ENCODE results near the gene SLC33A1. TPM values are rescaled to one million over a fixed set of nuclear protein-coding genes. Genes with fewer than 3 reads are reported as not detected.
A peak's percentile ranks its signal among the peaks of the same experiment; 100 is the strongest.
"Not testable (repeated sequence)": the region's sequence is repeated elsewhere in the genome, so short reads cannot be mapped to it uniquely, and the experiment has no call there.

SLC33A1 gene
- total RNA-seq, 1 experiment from 2014 or later: 18.6 TPM

DNA sequence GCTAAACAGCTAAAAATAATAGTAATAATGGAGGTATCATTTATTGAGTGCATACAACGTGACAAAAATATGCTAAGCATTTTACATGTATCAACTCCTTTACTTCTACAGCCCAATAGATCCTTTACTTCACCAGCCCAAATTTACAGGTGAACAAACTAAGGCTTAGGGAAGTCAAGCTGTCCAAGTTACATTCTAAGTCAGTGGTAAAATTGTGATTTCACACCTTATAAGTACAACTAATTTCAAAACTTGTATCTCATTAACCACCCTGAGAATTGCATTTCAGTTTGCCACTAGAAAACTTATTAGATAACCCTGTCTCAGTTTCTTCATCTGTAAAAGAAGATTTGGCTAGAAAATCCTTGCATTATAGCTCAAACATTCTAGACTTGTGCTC lies 10.7 kb downstream of the SLC33A1 start:
- Histone ChIP-seq H3K27me3 (no peaks in the 10 kb centered on the region), H3K36me3 (0 out of 2 replicates have a peak, but pooled peaks cover 2% of the 10 kb centered on the region), H3K4me3 (no peak overlapping the region), H3K9me3 (replicated peaks) (no peaks in the 10 kb centered on the region), H3K27ac (no peak overlapping the region), H3K4me1 (no peaks in the 10 kb centered on the region)
- no peak for DNase-seq

DNA sequence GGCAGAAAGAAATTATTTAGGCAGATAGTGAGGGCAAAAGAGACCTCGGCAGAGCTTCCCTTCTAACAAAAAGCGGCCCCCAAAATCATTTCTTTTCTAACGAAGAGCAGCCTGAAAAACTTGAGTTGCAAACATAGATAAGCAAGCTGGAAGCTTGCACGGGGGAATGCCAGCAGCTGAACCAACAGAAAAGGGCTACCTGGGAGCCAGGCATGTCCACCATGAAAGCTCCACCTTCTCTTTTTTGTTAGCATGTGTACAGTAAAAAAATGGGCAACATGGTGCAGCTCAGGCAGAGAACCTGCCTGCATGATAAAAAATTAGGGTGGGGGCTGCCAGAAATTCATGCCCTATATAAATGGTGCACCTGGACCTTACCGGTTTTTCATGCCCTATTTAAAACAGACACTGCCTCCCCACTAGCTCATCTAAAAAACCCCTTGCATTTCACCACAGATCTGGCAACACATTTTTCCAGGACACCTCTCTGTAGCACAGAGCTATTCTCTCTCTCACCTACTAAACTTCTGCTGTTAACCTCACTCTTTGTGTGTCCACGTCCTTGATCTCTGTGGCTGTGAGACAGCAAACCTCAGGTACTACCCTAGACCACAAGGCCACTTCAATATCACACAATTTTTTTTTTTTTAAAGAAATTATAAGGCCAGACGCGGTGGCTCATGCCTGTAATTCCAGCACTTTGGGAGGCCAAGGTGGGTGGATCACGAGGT lies 18.7 kb downstream of the SLC33A1 start:
- Histone ChIP-seq H3K4me3 (no peak overlapping the region), H3K27me3 (no peaks in the 10 kb centered on the region), H3K9me3 (replicated peaks) (no peaks in the 10 kb centered on the region), H3K36me3 (peaks cover 4% of the 10 kb centered on the region; the same call in 1 of the 2 replicates), H3K27ac (no peak overlapping the region), H3K4me1 (no peaks in the 10 kb centered on the region)
- DNase-seq: no peak

DNA sequence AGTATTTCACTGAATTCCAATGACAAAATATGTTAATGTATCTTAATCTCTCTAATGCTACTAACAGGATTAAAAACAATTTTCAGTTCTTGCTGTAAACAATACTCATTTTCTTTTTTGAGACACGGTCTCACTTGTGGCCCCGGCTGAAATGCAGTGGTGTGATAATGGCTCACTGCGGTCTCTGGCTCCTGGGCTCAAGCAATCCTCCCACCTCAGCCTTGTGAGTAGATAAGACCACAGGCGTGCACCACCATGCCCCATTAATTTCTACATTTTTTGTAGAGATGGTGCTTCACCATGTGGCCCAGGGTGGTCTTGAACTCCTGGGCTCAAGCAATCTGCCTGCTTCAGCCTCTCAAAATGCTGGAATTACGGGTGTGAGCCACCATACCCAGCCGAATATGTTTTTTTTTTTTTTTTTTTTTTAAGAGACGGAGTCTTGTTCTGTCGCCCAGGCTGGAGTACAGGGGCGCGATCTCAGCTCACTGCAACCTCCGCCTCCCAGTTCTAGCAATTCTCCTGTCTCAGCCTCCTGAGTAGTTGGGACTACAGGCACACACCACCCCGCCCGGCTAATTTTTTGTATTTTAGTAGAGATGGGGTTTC lies 25.6 kb downstream of the SLC33A1 start:
- not testable (repeated sequence) for H3K9me3 ChIP-seq (replicated peaks); H3K4me3 ChIP-seq; H3K27ac ChIP-seq; H3K36me3 ChIP-seq; H3K27me3 ChIP-seq; DNase-seq; H3K4me1 ChIP-seq

DNA sequence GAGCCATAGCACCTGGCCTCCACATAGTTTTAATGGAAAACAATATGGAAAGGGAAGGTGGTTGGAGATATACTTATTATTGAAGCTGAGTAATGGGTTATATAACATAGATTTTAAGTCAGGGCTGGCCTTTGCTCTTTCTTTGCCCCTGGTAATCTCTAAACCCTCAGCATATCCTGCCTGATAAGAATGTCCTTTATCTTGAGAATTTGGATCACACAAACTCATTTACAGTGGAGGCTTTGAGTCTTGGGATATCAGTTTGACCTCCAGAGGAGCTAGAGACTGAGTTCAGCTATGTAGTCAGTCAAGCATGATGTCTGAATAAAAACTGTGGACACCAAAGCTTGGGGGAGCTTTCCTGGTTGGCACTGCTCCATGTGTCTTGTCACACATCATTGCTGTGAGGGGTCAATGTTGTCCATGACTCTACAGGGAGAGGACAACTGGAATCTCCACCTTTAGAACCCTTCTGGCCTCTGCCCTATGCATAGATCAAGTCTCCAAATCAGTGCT lies 39.1 kb downstream of the SLC33A1 start:
- H3K27ac ChIP-seq: no peak overlapping the region
- H3K9me3 ChIP-seq (replicated peaks): no peaks in the 10 kb centered on the region
- no peak for DNase-seq
- no peak overlapping the region for H3K4me3 ChIP-seq
- no peaks in the 10 kb centered on the region for H3K36me3 ChIP-seq
- no peaks in the 10 kb centered on the region for H3K4me1 ChIP-seq
- no peaks in the 10 kb centered on the region for H3K27me3 ChIP-seq

DNA sequence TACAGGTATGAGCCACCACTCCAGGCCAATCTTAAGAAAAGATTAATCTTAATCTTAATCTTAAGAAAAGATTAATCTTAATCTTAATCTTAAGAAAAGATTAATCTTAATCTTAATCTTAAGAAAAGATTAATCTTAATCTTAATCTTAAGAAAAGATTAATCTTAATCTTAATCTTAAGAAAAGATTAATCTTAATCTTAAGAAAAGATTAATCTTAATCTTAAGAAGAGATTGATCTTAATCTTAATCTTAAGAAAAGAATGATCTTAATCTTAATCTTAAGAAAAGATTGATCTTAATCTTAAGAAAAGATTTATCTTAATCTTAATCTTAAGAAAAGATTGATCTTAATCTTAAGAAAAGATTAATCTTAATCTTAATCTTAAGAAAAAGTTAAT lies 41.0 kb downstream of the SLC33A1 start:
- not testable (repeated sequence) for H3K27me3 ChIP-seq; H3K4me3 ChIP-seq; H3K36me3 ChIP-seq; H3K9me3 ChIP-seq (replicated peaks); DNase-seq; H3K27ac ChIP-seq; H3K4me1 ChIP-seq

DNA sequence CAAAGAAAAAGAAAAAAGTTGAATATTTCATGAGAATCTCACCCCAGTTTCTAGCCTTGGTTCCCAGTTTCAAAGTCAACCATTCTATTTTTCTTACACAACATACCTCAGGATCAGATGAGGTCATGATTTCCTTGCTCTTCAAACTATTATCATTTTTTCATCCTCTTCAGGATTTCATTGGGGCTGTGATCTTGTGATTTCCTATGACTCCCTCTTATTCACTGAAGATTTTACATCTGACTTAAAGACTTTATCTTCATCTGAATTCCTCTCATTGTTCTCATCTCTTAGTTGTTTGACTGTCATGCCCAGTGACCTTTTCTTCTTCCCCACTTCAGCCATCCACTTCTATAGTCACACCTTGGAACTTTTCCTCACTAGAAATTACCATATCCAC lies 45.0 kb downstream of the SLC33A1 start:
- no peaks in the 10 kb centered on the region for H3K27me3 ChIP-seq
- H3K36me3 ChIP-seq: no peaks in the 10 kb centered on the region
- H3K27ac ChIP-seq: no peak overlapping the region
- DNase-seq: no peak
- H3K4me1 ChIP-seq: no peaks in the 10 kb centered on the region
- no peaks in the 10 kb centered on the region for H3K9me3 ChIP-seq (replicated peaks)
- H3K4me3 ChIP-seq: no peak overlapping the region

DNA sequence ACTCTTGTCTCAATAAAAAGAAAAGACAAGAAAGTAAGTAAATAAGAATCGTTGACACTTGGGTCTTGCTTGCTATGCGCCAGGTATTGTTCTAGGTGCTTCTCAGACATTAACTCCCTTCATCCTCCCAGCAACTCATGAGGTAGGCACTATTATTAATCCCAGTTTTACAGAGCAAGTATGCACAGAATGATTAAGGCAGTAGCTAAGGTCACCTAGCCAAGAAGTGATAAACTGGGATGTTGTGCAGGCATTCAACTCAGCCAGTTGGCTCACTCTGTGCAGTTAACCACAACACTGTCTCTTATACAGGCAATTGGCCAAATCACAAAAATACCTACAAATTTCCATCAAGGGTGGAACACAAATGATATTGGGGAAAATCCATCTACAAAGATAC lies 46.4 kb downstream of the SLC33A1 start:
- no peak for DNase-seq
- H3K9me3 ChIP-seq (replicated peaks): no peaks in the 10 kb centered on the region
- H3K27ac ChIP-seq: no peak overlapping the region
- H3K4me3 ChIP-seq: no peak overlapping the region
- no peaks in the 10 kb centered on the region for H3K36me3 ChIP-seq
- H3K4me1 ChIP-seq: no peaks in the 10 kb centered on the region
- no peaks in the 10 kb centered on the region for H3K27me3 ChIP-seq

DNA sequence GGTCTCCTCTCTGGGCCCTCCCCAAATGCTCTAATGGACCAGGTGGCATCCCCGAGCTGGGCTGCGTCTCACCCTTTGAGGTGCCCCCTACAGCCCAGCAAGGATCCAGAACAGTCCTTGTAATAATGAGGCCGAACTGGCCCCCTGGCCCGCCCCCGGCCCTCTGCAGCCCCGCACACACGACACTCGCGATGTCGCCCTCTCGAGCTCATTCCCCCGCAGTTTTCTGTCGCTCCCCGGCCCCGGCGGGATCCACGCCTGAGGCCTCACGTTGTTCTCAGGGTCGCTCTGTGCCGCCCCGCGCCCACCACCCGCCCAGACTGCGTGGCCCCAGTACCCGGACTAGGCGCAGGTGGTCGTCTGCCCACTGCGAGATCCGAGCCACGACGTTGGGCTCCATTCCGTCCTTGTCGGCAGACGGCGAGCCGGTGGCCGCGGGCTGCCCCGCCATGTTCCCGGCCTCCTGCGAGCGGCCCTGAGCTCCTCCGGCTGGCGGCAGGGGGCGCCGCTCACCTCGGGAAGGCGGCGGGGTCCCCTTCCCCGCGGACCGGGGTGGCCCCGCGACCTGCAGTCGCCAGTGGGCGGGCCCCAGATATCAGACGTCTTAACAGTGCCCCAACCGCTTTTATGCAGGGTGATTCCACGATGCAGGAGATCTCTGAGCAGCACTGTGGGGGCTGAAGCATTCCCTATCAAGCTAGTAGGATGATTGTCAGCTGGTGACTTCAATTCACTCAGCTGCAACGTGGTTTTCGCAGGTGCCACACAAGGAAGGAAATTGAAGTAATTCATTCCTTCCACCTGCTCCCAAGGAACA lies 48.2 kb downstream of the SLC33A1 start, which contains the start of gene C3orf33:
Gene C3orf33 (minus strand): TSS at position 477 of the 817 bp plus-strand sequence. CDS start 26 bp downstream, at position 451.
- Histone ChIP-seq H3K9me3 (replicated peaks) (no peaks in the 10 kb centered on the region), H3K4me1 (no peaks in the 10 kb centered on the region), H3K36me3 (no peaks in the 10 kb centered on the region), H3K27me3 (no peaks in the 10 kb centered on the region), H3K27ac (peak within 1 kb of the TSS; percentile 62), H3K4me3 (peak within 1 kb of the TSS; percentile 84)
- DNase-seq: peak; percentile 57 to 72

DNA sequence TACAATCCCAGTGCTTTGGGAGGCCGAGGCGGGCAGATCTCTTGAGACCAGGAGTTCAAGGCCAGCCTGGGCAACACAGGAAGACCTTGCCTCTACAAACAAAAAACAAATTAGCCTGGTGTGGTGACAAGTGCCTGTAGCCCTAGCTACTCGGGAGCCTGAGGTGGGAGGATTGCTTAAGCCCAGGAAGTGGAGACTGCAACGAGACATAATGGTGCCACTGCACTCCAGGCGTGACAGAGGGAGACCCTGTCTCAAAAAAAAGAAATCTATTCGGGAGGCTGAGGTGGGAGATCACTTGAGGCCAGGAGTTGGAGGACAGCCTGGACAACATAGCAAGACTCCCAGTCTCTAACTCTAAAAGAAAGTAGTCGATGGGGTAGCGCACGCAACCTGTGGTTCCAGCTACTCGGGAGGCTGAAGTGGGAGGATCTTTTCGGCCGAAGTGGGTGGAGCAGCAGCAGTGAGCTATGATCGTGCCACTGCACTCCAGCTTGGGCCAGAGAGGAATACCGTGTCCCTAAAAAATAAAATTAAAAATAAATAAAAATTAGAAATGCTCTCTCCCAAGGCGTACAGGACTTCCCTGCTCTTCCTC lies 48.9 kb downstream of the SLC33A1 start:
- Histone ChIP-seq H3K4me1 (no peaks in the 10 kb centered on the region), H3K4me3 (peak overlapping the region; percentile 84), H3K27ac (peak overlapping the region; percentile 62), H3K9me3 (replicated peaks) (no peaks in the 10 kb centered on the region), H3K27me3 (no peaks in the 10 kb centered on the region), H3K36me3 (no peaks in the 10 kb centered on the region)
- DNase-seq: peak in 1 of 2 experiments; percentile 20

DNA sequence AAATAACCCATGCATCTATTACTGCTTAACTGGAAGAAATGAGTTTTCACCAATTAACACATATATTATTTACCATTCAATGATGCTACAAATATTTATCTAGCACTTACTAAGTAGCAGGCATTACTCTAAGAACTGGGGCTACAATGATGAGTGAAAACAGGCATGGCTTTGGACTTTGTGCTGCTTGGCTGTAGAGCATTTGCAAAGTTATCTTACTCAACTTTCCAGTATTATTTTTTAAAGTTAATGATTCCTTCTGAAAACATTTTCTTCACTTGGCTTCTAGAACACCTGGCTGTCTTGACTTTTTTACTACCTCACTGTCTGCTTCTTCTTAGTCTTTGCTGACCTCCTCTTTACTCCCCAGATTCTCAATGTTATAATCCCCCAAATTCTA lies 49.9 kb downstream of the SLC33A1 start:
- DNase-seq: no peak
- no peaks in the 10 kb centered on the region for H3K9me3 ChIP-seq (replicated peaks)
- H3K27me3 ChIP-seq: no peaks in the 10 kb centered on the region
- H3K4me1 ChIP-seq: no peaks in the 10 kb centered on the region
- H3K27ac ChIP-seq: no peak overlapping the region
- H3K36me3 ChIP-seq: no peaks in the 10 kb centered on the region
- no peak overlapping the region for H3K4me3 ChIP-seq

DNA sequence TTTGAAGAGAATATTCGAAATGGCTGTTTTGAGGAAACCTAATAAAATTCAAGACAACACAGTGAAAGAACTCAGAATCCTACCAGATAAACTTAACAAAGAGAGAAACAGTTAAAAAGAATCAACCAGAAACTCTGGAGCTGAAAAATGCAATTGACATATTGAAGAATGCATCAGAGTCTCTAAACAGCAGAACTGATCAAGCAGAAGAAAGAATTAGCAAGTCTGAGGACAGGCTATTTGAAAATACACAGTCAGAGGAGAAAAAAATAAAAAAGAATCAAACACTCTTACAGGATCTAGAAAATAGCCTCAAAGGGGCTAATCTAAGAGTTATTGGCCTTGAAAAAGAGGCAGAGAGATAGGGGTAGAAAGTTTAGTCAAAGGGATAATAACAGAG lies 61.7 kb downstream of the SLC33A1 start:
- Histone ChIP-seq H3K27ac (no peak overlapping the region), H3K9me3 (replicated peaks) (no peaks in the 10 kb centered on the region), H3K36me3 (no peaks in the 10 kb centered on the region), H3K27me3 (no peaks in the 10 kb centered on the region), H3K4me1 (no peaks in the 10 kb centered on the region), H3K4me3 (no peak overlapping the region)
- DNase-seq: no peak

DNA sequence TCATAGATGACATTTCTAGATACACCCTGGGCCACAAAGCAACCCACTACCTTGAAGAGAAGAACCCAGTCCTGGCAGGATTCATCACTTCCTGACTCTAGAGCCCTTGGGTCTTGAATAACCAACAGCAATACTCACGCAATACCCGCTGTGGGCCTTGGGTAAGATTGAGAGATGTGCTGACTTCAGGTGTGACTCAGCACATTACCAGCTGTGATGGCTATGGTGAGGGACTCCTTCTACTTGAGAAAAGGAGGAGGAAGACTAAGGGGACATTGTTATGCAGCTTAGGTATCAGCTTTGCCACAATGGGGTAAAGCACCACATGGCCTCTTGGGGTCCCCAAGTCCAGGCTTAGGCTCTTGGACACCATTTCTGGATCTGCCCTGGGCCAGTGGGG lies 63.0 kb downstream of the SLC33A1 start:
- no peak for DNase-seq
- no peaks in the 10 kb centered on the region for H3K9me3 ChIP-seq (replicated peaks)
- H3K36me3 ChIP-seq: no peaks in the 10 kb centered on the region
- H3K4me1 ChIP-seq: no peaks in the 10 kb centered on the region
- H3K4me3 ChIP-seq: no peak overlapping the region
- H3K27ac ChIP-seq: no peak overlapping the region
- H3K27me3 ChIP-seq: no peaks in the 10 kb centered on the region

DNA sequence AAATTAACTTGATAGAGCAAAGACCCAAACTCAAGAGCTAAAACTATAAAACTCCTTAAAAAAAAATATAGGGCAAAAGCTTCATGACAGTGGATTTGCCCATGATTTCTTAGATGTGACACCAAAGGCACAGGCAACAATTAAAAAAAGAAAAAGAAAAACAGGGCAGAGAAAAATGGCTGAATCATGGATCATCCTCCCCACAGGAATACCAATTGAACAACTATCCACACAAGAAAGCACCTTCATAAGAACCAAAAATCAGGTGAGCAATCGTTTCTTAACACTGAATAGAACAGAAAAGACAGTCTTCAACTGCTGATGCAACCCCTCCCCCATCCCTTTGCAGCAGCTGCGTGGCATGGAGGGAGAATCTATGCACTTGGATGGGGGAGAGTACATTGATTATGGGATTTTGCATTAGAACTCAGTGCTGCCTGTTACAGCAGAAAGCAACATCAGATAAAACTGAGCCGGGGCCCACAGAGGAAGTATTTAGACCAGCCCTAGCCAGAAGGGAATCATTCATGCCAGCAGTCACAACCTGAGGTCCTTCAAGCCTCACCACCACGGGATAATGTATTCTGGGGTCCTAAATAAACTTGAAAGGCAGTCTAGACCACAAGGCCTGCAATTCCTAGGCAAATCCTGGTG lies 63.8 kb downstream of the SLC33A1 start:
- Histone ChIP-seq H3K4me3 (no peak overlapping the region), H3K27me3 (no peaks in the 10 kb centered on the region), H3K9me3 (replicated peaks) (no peaks in the 10 kb centered on the region), H3K36me3 (no peaks in the 10 kb centered on the region), H3K4me1 (no peaks in the 10 kb centered on the region), H3K27ac (no peak overlapping the region)
- no peak for DNase-seq

DNA sequence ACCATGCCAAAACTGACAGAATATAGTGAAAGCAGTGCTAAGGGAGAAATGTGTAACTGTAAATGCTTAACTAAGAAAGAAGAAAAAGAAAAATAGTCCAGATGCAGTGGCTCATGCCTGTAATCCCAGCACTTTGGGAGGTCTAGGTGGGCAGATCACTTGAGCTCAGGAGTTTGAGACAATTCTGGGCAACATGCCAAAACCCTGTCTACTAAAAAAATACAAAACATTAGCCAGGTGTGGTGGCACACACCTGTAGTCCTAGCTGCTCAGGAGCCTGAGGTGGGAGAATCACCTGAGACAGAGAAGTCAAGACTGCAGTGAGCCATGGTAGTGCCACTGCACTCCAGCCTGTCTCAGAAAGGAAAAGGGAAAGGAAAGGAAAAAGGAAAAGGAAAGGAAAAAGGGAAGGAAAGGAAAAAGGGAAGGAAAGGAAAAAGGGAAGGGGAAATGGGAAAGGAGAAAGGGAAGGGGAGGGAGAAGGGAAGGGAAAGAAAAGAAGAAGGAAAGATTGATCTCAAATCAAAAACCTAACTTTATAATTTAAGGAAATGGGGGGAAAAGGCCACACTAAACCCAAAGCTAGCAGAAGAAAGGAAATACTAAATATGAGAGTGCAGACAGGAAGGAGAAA lies 68.4 kb downstream of the SLC33A1 start:
- Histone ChIP-seq H3K36me3 (no peaks in the 10 kb centered on the region), H3K27me3 (no peaks in the 10 kb centered on the region), H3K4me3 (no peak overlapping the region), H3K27ac (no peak overlapping the region), H3K9me3 (replicated peaks) (no peaks in the 10 kb centered on the region), H3K4me1 (no peaks in the 10 kb centered on the region)
- no peak for DNase-seq
